HG03159 (cell line): Measurements from ENCODE around the gene RPS6KA2.

Experiments
- ATAC-seq: cut with Tn5 transposase; IDR thresholded peaks from one replicate; pipeline ENCODE4 v1.9.1; 2021; ENCODE audit warnings: mild to moderate bottlenecking, moderate library complexity; ENCODE audit not compliant: unreplicated experiment

The RPS6KA2 gene

DNA sequence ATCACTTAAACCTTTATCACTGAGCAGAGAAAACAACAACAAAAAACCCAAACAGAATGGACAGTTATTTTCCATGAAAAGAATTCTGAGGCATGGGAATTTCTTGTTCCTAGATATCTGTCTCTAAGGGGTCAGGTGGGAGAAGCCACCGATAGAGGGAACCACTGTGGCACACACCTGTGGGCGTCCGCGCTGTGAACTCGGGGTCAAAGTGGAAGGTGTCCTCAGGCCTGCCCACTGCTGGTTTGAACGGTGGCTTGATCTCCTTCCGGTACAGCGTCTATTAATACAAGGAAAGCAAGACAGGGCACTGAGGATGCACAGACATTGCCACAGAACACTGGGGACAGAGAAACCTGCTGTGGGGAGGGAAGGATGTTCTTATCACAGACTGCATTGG is 167.8 kb downstream of the RPS6KA2 start:
- ATAC-seq = no peak

DNA sequence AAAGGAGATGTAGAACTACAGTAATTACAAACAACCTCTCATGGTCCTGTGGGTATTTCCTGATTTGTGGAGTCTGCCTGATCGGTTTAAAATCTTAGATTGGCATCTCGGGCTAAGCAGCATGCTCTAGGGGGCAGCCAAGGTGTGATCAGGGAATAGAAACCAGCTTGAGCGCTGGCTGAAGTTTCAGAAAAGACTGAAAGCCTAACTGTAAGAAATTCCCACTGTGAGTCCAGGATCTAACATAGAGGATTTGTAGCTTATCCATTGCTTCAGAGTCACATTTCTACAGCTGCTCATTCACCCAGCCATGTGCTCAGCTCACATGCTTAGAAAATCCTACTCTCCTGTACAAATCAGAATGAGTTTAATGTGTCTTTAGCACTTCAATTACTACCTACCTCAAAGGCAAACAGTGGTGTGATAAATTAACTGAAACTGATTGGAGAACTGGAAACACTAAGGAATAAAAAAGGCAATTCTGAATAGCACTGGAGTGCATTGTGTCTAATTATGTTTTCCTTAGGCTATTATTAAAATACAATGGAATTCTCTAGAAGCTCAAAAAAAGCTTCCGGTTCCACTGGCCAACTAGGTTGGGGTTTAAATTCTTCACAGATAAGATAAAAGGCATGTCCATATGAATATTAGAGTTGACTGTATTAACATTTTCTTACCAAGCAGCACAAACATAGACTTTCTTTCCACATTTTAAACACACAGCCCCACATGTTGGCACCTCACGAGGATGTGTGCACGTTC is 170.5 kb downstream of the RPS6KA2 start:
- no peak for ATAC-seq

DNA sequence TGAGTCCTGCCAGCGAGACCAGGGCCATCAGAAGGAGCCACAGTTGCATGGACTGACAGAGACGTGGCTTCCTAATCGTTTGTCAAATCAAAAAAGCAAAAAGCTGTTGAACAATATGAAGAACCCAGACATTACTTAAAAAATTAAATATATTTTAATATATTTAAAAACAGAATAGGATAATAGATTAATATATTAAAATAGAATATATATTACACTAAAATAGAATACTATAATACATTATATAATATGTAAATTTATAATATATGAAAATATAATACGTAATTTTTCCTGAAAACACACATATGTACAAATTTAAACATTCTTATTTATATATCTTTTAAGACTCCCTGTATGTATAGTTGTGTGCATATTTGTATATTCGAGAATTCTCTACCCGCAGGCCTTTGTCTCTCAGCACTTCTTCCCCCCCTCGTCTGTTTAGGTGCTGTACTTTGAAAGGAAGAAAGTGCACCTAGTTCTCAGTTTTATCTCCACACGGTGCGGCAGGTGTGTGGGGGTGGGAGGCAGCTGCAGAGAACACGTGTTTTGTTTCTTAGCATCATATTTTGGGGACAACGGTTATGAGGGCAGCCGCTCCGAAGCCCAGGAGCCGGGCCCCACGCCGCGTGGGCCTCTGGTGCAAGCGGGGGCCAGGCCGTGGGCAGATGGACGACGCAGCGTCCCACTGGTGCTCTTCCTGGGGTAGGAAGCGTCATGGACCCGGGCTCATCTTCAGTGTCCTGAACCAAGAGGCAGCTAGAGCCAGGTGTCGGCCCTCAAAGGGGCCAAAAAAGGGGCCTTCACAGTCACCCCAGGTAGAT is 172.1 kb downstream of the RPS6KA2 start:
- ATAC-seq = no peak

DNA sequence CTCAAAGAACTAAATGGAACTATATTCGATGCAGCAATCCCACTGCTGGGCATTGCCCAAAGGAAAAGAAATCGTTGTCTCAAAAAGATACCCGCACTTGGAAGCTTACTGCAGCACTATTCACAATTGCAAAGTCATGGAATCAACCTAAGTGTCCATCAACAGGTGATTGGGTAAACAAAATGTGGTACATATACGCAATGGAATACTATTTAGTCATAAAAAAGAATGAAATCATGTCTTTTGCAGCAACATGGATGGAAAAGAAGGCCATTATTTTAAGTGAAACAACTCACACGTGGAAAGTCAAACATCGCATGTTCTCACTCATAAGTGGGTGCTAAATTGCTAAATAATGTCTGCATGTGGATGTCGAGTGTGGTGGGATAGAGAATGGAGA is 173.4 kb downstream of the RPS6KA2 start:
- no peak for ATAC-seq

DNA sequence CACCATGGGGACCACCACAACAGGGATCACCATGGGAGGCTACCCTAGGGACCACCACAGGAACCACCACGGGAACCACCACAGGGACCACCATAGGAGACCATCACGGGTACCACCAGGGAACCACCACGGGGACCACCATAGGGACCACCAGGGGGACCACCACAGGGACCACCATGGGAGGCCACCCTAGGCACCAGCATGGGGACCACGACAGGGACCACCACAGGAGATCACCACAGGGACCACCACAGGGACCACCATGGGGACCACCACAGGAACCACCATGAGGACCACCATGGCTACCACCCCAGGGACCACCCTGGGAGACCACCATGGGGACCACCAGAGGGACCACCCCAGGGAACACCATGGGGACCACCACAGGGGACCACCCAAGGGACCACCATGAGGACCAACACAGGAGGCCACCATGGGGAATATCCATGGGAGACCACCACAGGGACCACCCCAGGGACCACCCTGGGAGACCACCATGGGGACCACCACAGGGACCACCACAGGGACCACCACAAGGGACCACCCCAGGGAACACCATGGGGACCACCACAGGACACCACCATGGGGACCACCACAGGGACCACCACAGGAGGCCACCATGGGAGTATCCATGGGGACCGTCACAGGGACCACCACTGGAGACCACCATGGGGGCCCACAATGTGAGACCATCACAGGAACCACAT is 176.7 kb downstream of the RPS6KA2 start:
- ATAC-seq = no peak

DNA sequence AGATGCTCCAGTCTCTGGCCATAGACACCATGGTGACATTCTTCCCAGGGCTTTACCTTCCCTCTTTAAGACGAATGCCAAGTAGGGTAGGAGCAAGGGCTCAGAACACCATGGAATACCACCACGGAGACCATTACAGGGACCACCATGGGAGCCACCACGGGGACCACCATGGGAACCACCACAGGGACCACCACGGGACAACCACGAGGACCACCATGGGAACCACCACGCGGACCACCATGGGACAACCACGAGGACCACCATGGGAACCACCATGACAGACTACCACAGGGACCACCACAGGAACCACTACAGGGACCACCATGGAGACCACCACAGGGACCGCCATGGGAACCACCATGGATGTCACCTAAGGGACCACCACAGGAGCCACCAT is 177.4 kb downstream of the RPS6KA2 start:
- no peak for ATAC-seq

- ATAC-seq = no peak
Observed at GRCh38 chr6:166449036-166449435, 178.0 kb downstream of the RPS6KA2 start.

GRCh38 chr6:166448432-166448831 is 178.6 kb downstream of the RPS6KA2 start:
- no peak for ATAC-seq

DNA sequence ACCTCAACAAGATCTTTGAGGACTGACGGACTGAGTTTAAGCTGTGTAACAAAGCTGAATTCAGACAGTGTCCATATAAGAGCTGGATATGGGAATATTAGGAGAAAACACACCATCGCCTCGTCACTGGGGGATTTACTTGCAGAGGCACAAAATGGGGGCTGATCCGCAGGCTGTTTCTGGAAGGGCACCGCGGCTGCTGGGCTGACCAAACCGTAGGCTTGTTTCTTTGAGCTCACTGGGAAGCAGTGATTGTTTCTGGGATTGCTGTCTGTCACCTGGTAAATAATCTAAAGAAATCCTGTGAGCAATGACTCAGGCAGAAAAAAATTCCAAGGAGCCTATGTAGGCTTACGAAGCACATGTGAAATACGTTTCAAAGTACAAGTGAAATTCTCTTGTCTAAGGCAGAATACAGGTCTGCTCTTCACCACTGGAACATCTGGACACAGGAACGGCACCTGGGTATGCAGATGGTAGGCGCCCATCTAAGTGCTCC is 180.4 kb downstream of the RPS6KA2 start:
- ATAC-seq = no peak

DNA sequence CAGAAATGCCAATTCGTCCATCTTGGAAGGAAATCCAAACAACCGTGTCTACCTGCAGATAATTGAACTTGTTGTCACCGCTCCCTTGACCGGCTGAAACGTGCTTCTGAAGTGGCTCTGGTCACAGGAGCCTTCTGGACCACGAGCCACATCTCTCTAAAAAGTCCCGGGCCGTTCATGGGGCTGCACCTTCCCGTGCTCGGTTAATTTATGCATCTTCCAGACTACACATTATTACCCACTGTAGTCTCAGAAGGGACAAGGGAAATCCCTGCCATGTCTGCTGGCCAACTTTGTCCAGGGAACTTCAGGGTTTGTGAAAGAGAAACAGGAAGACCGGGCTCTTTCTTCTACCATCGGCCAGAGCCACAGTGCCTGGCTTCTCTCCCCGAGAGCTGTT is 180.9 kb downstream of the RPS6KA2 start:
- no peak for ATAC-seq

DNA sequence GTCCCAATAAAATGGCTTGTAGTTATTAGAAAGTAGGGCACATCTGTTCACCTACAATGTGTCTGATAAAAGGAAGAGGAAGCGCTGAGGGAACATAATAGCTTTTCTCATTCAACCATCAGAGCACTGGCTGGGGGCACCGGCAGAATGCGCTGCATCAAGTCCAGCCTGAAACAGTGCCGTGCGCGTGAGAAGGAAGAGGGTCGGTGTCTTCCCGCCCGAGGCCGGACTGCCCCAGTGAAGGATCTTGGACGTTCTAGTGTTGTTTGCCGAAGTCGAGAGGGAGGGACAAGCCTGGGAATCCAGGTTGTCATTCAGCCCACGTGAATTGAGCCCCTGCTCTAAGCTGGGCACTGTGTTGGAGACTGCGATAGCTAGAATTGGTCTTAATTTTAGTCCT is 182.6 kb downstream of the RPS6KA2 start:
- no peak for ATAC-seq

DNA sequence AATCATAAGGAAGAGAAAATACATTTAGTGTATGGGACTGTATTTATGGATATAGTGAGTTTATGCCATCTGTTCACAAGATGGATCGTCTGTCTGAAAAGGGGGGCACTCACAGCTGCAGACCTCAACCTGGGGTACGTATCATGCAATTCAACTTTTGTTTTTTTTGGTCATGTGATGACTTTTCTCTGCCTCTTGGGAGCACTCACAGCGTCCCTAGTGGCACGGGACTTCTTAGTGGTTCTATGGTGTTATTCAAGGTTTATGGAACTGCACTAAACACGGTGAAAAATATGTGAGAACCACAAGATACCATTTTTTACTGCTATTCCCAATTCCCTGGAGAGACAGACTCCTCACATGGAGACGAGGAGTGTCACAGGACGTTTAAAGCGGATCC is 183.9 kb downstream of the RPS6KA2 start:
- ATAC-seq = no peak

GRCh38 chr6:166442131-166442685 is 184.8 kb downstream of the RPS6KA2 start:
- ATAC-seq = no peak

- ATAC-seq = no peak
Observed at GRCh38 chr6:166441325-166442078, 185.5 kb downstream of the RPS6KA2 start.

DNA sequence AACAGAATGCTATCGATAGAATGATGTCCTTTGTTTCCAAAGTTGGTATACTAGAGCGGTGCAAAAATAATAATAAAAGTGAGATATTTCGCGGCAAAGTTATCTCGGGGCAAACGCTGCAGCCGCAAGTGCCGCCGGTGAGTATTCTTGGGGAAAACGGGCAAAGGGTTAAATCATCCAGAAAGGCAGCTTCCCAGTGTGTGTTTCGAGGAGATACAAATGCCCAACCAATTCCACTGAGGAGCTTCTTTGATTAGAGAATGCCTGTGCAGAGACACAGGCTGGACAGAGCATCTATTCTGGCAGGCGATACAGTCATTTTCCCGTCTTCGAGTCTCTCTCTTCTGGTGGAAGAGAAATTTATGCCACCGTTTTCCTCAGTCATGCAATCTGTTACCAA is 186.3 kb downstream of the RPS6KA2 start:
- no peak for ATAC-seq

- ATAC-seq = no peak
Observed at GRCh38 chr6:166440106-166440505, 186.9 kb downstream of the RPS6KA2 start.

DNA sequence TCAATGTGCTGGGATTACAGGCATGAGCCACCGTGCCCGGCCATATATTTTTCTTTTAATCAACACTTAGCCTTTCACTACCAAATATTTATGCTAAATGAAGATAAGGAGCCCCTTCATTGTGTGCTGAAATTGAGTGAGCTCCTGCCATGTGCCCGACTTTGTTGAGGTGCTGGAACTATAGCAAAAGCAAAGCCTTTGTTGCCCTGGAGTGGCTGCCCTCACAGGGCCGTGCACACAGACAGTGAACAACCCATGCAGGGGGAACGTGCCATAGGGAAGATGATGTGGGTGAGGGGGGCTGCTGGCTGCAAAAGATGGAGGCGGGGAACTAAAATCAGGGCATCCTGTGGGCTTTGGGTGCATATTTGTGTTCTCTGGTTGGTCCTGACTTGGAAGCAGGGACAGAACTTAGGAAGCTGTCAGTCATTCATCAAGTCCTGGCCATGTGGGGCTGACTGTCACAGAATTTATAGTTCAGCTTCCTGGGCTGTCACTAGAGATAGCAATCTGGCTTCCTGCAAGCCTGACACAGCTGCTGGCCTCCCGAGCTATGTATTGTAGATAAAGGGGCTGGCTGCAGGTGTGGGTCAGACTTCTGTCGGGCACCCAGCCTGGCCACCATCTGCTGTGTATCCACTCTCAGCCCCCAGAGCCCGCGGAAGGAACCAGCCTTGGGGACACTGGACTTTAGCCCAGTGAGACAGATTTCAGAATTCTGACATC is 187.5 kb downstream of the RPS6KA2 start:
- ATAC-seq = no peak

DNA sequence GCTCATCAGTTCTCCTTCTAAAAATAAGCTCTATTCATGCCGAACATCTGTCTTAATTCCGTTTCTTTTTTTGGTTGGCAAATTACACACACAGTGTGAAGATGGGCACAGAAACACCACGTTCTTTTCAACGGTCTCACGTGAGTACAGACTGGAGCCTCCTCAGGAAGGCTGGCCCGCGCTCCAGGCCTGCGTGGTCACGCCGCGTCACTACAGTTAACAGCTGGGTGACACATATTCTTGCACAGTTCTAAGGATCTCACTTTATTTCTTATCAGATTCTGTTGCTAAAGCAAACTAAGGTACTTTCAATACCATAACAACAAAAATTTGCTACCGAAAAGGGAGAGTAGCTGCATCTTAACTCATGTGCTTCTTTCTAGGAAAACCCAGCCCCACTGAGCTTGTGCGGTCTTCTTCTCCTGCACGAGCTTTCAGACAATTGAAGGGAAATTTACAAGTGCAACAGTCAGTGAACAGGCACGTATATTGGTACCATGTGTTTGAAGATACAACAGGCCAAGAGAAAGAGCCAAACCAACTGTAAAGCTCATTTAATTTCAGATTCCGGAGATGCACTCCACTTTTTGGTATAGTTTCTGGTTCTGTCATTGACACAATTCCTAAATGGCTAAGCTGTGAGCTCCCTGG is 188.7 kb downstream of the RPS6KA2 start:
- ATAC-seq = no peak

DNA sequence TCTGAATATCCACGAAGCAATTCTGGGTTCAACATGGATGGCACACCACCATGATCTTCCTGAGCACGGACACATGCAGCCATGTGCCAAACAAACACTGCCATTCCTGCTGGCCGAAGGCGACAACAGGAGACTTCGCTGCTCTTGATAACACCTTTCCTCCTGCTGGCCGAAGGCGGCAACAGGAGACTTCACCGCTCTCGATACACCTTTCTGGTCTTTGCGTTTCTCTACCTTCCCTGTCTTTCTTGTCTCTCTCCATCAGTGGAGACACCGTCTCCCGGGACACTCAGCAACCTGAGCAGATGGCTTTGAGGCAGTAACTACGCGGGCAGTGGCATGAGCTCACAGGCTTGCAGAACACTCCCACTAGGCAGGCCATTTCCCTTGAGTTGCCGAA is 189.4 kb downstream of the RPS6KA2 start:
- ATAC-seq = no peak
